Measurements from ENCODE around the gene TAL1.

TAL1 gene

DNA sequence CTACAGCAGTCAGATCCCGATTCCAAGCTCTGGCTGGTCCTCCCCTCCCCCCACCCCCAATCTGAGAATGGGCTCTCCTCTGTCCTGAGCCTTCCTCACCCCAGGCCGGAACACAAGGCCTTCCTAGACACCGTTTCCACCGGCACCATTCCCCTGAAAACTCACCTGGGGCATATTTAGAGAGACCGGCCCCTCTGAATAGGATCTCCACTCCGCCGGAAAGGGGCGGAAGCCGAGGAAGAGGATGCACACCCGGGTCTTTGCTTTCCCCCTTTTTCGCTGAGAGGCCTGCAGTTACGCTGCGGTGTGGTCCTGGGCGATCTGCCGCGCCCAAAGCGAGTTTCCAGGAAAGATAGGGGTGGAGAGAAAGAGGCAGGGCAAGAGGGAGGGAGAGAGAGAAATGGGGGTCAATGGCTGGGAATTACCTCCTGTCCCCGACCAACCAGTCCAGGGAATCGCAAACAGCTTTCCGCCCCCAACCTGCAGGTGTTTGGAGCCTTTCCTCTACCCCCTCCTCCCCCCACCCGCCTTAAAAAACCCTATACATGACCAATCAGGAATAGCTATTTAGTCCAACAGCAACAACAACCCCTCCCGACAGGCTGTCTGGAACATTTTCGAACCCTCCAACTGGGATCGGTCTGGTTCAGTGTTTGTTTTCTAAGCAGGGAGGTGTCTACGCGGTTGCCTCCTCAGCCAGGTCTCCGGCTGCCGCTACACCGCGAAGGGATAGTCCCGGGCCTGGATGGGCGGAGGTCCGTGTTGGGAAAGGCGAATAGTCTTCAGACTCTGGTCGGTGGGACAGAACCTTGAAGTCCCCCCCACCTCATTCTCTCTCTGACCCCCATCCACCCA lies 2.8 kb downstream of the TAL1 start:
- DNase-seq: no peak

DNA sequence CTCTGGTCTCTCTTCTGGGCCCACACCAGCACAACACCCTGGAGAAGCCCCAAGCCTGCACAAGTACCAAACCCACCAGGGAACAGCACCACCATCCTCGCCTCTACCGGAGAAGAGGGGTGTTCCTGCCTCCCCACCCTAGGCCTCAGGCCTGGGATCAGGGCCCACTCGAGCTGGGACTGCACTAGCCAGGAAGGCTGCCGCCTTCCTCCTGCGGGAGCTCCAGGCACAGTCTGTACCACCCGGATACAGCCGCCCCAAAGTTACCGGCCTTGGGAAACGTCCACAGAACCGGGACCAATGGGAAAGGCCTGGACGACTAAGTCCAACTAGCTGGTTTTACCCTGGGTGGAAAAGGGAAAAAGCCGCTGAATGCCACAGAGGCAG lies 3.4 kb downstream of the TAL1 start:
- DNase-seq: no peak

DNA sequence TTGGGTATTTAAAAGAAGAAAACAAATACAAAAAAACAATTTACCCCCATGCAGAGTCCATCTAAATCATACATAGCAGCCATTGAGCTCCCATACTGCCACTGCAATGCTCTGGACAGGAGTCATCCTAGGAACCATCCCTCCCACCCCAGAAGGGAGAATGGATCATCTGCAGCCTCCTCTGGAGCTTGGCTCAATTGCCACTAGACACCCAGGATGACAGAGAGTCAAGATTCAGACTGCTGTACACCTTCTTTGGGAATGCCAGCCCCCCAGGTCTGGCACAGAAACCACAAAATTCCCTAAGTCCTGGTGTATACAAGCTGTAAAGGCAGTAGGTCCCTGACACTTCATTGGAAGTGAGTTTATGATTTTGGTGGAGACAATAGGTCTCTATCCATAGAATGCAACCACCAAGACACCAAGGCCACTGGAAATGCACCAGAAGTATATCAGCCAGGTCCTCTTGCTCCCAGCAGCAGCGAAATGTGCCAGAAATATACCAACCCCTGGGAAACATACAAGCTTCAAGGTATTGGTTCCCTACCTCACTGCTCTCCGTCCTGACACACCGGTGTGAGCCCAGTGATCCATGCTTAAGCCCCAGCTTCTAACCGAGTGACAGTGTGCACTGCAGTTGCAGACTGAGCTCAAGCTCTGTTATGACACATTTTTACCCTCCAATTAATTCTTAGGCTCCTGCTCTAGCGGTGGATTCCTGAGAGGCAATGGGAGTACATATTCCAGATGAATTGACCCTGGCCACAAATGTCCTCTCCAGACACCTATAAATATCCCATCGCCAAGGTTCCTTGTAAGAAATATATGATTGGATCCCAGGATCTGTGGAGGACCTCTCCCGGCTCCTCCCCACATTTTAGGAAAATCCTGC lies 4.4 kb downstream of the TAL1 start:
- DNase-seq: no peak

DNA sequence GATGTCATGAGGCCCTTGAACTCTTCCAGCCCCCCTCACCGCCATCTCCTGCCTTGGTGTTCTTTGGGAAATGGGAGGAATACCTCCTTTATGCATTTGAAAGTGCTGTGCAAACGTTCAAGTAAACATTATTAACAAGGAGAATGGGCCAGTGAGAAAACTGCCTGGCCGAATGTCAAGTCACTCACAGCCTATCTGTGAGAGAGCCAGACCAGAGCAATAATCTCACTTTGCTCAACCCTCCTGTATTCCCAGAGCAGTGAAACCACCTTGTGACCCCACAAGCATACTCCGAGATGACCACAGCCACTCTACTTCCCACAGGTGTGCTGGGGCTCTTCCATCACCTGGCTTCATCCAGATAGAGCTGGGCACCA lies 5.2 kb downstream of the TAL1 start:
- no peak for DNase-seq

DNA sequence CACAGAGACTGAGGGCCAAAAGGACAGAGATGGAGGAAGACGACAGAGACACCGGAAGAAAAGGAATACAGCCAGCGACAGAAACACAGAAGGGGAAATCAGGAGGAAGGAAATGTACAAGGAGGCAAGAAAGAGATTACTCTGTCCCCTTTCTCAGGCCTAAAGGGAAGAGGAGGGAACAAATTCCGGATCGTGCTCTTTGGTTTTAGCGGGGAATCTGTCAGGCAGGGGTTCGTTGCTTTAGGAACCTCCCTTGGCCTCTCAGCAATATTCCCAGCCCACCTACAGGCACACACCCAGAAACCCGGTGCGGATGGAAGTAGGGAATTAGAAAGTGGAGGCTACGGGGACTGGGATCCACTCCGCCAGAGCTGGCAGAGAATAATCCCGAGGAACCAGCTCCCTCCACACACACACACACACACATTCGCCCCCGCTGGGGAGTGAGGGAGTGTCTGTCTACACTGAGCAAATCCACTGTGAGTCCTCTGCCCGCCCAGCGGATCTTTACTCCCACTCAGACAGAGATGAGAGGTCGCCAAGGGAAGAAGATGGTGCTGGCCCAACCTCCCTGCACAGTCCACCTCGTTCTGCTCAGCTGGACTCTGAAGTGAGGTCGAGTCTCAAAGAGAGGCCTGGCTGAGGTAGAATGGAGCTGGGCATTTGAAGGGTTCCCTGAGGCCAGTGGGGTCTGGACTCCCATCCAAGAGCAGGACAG lies 5.7 kb downstream of the TAL1 start:
- DNase-seq: no peak

DNA sequence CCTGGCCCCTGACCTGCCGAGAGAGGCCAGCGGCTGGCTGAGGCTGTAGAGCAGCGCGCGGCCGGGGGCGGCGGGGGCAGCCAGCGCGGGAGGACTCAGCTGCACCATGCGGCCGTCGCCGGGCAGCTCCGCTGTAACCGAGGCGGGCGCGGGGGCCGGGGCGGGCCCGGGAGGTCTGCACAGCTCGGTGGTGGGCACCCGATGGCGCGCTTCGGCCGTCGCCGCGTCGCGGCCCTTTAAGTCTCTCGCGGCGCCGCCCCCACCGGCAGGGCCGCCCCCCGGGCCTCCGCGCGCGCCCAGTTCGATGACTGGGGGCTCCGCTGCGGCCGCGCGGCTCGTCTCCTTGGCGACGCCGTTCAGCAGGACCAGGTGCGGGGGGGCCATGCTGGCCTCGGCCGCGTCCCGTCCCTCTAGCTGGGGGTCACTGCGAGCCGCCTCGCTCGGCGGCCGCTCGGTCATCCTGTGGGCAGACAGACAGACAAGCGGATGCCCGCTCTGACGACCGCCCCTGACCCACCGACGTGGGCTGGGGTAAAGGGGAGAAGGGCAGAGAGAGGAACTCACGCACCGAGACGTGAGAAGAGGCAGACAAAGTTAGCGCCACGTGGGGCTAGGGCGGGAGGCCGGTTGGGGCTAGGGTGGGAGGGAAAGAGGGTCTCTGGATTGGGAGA lies 6.5 kb downstream of the TAL1 start:
- DNase-seq: no peak

DNA sequence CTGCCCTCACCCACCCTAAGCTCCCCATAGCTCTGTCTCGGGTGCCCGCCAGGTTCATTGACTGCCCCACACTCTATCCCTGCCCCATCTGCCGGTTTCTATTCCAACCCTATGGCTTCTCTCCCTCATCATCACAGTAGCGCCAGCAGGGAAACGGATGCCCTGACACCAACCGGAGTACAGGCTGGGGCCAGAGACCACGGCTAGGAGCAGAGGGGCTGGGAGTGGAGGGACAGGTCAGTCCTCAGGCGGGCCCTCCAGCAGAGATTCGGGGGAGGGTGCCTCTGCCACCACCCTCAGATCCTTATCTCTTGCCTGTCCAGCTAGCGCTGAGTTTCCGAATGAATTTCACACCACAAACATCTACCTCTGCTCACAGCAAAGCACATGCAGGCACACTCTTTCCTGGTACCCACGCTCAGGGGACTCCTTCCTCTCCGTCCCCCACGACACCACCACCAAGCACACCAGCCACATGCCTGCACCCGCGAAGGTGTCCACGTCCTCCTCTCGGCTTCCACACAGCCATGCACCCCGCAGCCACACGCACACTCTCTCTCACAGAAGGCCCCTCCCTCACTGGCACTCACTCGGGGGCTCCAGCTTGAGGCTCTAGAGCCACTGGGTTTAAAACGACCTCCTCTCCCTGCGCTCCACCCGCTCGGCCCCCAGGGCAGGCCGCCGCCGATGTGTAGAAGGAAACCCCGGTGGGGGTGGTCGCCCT lies 7.2 kb downstream of the TAL1 start:
- no peak for DNase-seq

DNA sequence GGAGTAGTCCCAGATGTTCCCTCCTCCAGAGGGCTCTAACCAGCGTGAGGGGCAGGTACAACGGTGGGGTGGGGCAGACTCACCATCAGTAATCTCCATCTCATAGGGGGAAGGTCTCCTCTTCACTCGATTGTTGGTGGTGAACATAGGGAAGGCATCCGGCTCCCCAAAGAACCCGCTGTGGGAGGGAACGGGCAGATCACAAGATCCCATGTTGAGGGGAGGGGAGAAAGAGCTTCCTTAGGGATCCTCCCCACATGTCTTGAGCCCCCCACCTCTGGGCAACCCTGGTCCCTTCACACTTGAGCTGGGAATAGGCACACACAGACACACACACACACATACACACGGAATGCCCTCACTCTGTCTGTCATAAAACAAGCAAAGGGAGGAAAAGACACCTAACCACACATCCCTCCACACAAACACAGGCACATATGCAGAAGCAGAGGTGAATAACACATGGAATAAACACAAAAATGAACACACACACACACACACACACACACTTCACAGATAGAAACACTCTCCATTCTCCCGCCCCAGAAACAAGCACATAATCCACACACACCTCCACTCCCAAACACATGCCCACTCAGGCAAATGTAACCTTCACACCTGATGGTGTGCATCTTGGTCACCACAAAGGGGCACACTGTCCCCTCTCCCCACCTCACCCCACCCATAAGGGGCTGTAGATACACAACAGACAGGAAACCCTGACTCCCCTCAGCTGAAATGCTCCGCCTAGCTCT lies 7.9 kb downstream of the TAL1 start:
- DNase-seq: no peak

DNA sequence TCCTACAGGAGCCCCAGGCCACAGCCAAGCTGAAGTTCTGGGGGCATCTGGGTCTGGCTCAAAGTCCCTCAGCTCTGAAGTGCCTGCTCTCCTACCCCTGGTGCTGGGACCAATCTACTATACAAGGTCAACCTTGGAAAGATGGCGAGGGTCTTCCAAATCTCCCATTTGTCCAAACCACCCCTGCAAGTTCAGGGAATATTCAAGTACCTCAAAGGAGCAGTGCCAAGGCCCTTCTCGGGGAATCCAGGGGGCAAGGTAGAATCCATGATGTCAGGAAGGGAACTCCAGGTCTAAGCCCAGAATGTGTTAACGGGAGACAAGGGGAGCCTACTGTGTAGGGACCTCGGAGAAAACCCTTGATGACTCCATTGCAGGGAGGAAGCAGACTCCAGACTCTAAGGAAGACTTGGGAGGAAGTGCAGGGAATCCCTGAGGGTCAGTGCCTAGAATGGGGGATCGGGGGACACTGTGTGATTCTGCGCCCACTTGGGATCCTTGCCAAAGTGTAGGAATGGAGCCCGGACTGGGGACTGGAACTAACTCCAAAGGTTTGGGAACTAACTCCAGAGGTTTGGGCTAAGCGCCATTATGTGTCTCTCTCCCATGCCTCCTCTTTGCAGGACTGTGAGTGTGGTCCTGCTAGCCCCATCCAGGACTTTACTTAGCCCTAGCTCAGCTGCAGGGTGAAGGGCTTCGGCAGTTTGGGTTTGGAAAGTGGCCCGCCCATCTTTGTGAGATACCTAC lies 8.7 kb downstream of the TAL1 start:
- DNase-seq: no peak

DNA sequence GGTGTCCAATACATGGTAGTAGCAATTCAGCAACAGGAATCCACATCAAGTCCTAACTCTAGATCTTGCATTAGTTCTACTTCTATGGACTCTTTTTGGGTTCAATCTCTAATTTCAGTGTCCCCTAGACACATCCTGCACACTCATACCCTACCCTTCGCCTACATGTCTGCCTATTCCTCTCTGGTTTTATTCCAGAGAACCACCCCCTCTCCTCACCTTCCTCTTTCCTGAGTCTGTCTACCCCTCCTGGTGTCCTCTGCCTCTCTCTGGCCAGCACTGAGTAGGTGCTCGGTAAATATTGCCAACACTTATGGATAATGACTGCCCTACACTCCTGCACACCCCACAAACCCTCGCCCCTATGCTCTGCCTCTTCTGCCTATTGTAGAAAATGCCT lies 9.5 kb downstream of the TAL1 start:
- no peak for DNase-seq

DNA sequence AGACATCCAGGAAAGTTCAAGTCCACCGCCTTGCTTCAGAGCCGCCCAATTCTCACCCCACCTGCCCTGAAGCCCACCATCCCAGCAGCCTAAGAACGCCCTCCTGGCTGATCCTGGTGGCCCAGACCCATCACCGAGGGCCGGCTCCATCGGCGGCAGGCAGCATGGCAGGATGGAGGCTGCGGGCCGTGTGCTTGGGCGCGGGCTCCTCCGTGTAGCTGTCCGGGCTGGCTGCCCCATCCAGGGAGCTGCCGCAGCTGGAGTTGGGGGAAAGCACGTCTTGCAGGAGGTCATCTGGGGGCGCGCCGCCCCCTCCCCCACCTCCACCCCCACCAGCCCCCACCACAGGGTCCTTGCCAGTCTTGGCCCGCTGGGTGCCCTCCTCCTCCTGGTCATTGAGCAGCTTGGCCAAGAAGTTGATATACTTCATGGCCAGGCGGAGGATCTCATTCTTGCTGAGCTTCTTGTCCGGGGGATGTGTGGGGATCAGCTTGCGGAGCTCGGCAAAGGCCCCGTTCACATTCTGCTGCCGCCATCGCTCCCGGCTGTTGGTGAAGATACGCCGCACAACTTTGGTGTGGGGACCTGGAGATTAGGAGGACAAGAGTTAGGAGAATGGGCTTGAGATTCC lies 12.3 kb downstream of the TAL1 start:
- DNase-seq: no peak

DNA sequence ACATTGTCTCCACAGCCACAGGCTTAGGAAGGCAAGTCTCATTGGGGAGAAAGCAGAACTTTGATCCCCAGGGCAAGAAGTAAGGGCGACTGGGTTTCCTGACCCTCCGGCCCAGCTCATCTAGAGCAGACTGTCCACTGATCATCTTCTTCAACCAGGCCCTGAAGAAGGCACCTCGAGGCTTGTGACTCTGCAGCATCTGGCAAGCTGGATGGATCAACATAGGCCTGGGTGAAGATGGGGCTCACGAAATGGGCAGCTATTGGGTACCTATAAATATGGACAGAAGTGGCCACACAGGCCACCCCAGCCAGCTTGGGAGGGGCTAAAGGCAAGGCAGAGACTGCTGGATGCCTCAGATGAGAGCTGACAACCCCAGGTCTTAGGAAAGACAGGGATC lies 13.0 kb downstream of the TAL1 start:
- no peak for DNase-seq

DNA sequence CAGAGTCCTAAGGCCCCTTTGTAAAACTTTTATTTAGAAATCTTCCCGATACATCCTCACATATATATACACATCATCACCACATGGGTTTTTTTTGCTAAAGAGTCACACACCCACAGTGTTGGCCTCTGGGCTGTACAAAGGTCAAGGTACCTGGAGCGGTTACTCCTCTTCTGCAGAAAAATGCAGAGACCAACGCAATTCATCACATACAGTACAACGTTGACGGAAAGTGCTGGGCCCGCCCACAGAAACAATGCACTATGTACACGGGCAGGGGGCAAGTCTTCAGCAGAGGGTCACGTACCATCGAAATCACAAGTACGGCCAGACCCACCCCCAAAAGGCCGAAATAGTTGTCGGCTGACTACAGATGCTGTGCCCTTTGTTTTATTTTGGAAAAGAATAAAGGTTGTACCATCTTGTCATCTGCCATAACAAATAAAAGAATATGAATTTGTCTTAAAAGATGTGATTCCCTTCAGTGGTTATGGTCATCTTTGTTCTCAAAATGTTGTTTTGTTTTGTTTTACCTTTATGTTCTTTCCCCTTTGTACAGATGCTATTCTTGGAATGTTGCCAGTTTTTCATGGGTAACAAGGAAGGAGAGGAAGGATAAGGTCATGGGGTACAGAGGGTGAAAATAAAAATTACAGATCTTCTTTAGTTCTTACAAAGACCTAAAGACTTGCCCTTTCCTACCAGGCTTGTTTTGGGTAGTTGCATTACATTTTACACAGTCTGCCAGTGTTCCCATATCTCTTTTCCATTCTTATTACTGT lies 15.6 kb downstream of the TAL1 start:
- DNase-seq: no peak

DNA sequence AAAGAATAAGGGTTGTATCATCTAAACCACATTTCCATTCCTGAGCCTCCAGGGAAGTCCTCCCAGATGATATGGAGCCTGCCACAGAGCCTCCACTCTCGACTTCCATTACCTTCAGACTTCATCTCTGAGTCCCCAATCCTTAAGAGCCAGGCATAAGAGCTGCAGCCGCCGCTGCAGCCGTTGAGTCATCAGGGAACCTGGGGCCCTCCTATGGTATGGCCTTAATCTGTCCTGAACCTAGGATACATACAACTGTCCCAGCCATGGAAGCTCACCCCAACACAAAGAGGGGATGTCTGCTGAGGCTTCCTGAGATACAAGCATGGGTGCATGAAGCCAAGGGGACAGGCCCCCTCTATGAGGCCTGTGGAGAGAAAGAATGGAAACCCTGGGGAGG lies 16.3 kb downstream of the TAL1 start:
- no peak for DNase-seq

DNA sequence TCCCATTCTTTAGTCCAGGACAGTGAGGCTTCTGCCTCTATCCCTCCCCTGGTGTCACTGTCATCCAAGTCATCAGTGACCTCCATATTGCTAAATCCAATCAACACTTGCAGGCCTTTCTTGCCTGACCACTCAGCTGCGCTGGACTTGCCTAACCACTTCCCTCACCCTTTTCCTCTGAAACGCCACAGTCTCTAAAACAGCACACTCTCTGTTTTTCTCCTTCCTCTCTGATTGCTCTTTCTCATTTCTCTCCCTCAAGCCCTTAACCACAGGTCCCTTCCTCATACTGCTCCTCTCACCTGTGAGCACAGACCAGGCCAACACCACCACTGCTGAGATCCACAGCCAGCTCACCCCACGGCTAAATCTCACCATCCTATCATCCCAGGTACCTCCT lies 17.5 kb downstream of the TAL1 start:
- DNase-seq: no peak

DNA sequence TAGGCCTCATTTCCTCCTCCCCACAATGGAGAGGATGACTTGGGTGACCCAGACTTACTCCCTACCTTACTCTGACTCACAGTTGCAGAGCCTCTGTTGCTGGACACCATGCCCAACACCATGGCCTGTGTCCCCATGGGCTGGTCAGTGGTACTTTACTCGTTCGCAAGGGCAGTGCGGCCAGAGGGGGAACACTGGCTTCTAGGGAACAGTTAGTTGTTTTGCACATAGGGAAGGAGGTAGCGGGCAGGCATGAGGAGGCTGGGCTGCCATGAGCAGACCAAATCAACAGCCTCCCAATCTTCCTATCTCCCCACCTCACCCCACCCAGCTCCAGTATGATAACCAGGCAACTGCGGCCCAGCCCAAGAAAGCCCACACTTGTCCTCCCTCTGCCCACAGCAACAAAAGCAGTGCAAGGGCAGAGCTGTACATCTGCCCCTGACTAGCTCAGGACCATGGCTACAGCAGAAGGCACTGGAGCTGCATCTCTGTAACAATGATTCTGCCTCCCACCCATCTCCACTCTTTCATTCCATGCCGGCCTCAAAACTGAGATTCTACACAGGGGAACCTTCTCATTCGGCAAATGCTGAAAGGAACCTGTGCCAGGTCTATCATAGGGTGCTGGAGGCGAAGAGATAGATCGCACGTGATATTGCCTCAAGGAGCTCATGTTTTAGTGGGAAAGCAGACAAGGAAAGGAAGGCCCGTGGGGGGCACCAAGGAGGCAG lies 18.6 kb downstream of the TAL1 start:
- DNase-seq: no peak

DNA sequence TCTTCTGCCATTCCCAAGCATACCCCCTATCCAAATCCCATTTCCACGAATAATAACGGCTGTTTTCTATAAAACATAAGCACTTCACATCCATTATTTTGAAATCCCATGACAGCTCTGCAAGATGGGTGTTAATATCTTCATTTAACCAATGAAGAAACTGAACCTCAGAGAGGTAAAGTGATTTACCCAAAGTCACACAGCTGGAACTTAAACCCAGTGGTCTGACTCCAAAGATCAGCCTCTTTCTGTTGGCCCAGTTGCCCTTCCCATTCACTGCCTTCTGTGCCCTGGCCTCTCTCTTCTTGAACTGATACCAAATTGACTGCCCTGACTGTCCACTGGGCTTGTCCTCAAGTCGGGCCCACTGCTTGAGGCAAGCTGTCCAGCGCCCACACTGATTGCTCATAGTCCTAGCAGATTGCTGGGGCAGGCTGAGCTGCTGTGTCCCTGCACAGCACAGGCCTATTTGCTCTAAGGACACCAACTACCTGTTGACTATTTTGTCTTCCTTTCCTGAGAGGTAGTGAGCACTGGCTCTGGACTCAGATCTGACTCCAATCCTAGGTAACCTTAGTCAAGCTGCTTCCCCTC lies 19.3 kb downstream of the TAL1 start:
- DNase-seq: no peak

DNA sequence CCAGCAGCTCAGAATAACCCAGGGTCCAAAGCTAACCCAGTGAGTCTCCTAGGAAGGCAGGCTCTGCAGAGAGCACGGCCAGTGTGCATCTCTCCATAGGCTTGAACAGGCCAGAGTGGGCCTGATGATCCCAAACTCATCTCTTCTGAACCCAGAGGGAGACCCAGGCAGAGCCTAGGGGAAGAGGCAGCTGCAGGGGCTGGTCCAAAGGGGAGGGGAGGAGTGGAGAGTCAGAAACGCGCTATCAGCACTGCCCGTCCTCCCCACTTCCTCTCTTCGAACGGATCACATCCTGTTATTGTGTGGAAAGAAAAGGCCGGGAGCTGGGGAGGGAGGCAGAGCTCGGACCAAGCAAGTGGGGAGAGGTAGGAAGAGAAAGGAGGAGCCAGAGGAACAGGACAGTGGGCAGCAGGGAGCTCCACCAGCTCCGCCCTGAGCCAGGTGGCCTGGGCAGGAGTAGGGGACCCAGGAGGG lies 20.2 kb downstream of the TAL1 start:
- DNase-seq: no peak

Data from activated naive CD4-positive, alpha-beta T cell (primary cell).